Mammary epithelial cell (primary cell): ENCODE results near the gene SCMH1.

Source experiments
- CTCF ChIP-seq, 2 donors: IDR thresholded peaks in 1 of 2; conservative IDR thresholded peaks in 1 of 2; 2 replicates each; pipeline ENCODE4 v1.5.1; 2011 to 2012; ENCODE audit warnings: inconsistent platforms in 2 of 2, low read length in 2 of 2, mild to moderate bottlenecking in 2 of 2, control low read depth in 1 of 2, low read depth in 1 of 2; ENCODE audit not compliant: insufficient read depth in 1 of 2; ENCODE audit errors: extremely low read depth in 1 of 2
- EZH2 ChIP-seq: IDR thresholded peaks from 2 replicates; pipeline ENCODE4 v1.6.1; 2012; ENCODE audit warnings: low read length, inconsistent platforms, borderline replicate concordance

GRCh38 chr1:41289196-41289595 is 47.1 kb upstream of the SCMH1 start:
- TF ChIP-seq EZH2, result no peak
- TF ChIP-seq CTCF (conservative IDR thresholded peaks at IDR 0.05 in 1 of 2, IDR thresholded peaks at IDR 0.05 in 1 of 2; ENCODE audit: extremely low read depth in 1 of 2, insufficient read depth in 1 of 2, low read depth in 1 of 2, low read length in 2 of 2), result no peak
